OCI-LY3 (cell line): Measurements from ENCODE around the gene LAPTM5.

Source experiments
- H2AFZ ChIP-seq: fragments of 200-600, 300-600 bp; shearing (Covaris generic); 2 replicates; pipeline ENCODE4 v1.6.0; 2014; ENCODE audit warnings: antibody characterized with exemption, low read depth, low read length
- H3K27ac ChIP-seq: fragments of 200-600, 300-600 bp; sonication (generic); 2 replicates; pipeline ENCODE4 v1.5.1; 2014; ENCODE audit warnings: mild to moderate bottlenecking, low read length, moderate library complexity, mixed read lengths
- H3K27me3 ChIP-seq: fragments of 200-600, 300-600 bp; sonication (generic); 2 replicates; pipeline ENCODE4 v1.6.1; 2014; ENCODE audit warnings: low read depth, low read length, mixed read lengths
- H3K36me3 ChIP-seq: fragments of 200-600, 300-600 bp; sonication (generic); replicated peaks from 2 replicates; pipeline ENCODE3; 2014; ENCODE audit warnings: low read depth, low read length, mixed read lengths
- H3K4me1 ChIP-seq: fragments of 300-600, 200-600 bp; sonication (generic); 2 replicates; pipeline ENCODE4 v1.6.1; 2014; ENCODE audit warnings: low read length, mixed read lengths
- H3K4me2 ChIP-seq: fragments of 200-600, 300-600 bp; sonication (generic); 2 replicates; pipeline ENCODE4 v1.6.1; 2014; ENCODE audit warnings: low read length, mixed read lengths
- H3K4me3 ChIP-seq: fragments of 300-600, 200-600 bp; sonication (generic); 2 replicates; pipeline ENCODE4 v1.5.1; 2014; ENCODE audit warnings: antibody characterized with exemption, mild to moderate bottlenecking, low read length, moderate library complexity
- H3K79me2 ChIP-seq: fragments of 300-600, 200-600 bp; shearing (Covaris generic); 2 replicates; pipeline ENCODE4 v1.6.1; 2014; ENCODE audit warnings: mild to moderate bottlenecking, low read length, mixed read lengths
- H3K9ac ChIP-seq: fragments of 300-600, 200-600 bp; shearing (Covaris generic); 2 replicates; pipeline ENCODE4 v1.6.0; 2014; ENCODE audit warnings: mild to moderate bottlenecking, low read length, moderate library complexity
- H3K9me3 ChIP-seq: fragments of 200-600, 300-600 bp; shearing (Covaris generic); 2 replicates; pipeline ENCODE4 v1.6.1; 2014; ENCODE audit warnings: low read length, mixed read lengths; ENCODE audit not compliant: insufficient read depth
- H4K20me1 ChIP-seq: fragments of 200-600, 300-600 bp; sonication (generic); 2 replicates; pipeline ENCODE4 v1.6.1; 2016; ENCODE audit warnings: low read length, mixed read lengths; ENCODE audit not compliant: insufficient read depth
- CTCF ChIP-seq: fragments of 200-600, 300-600 bp; sonication (generic); IDR thresholded peaks from 2 replicates; pipeline ENCODE4 v1.5.1; 2014; ENCODE audit warnings: antibody characterized with exemption, low read length, low read depth
- EZH2phosphoT487 ChIP-seq: fragments of 200-600 bp; shearing (Covaris generic); IDR thresholded peaks from 2 replicates; pipeline ENCODE4 v1.6.1; 2018; ENCODE audit warnings: antibody characterized with exemption, mixed run types, low read depth

LAPTM5 gene

GRCh38 chr1:30782361-30783255 is 25.0 kb upstream of the LAPTM5 start:
- H3K9ac ChIP-seq = peak overlapping the region; percentile 61
- TF ChIP-seq CTCF (peak; percentile 46), EZH2phosphoT487 (no peak)

GRCh38 chr1:30781906-30782305 is 24.3 kb upstream of the LAPTM5 start:
- Histone ChIP-seq H3K27me3 (peaks cover 5% of the 10 kb centered on the region; the same call in 1 of the 2 replicates), H3K9ac (no peak overlapping the region), H3K4me2 (no peak overlapping the region), H3K79me2 (no peaks in the 10 kb centered on the region), H3K27ac (no peak overlapping the region), H4K20me1 (no peaks in the 10 kb centered on the region), H2AFZ (no peak overlapping the region), H3K36me3 (no peaks in the 10 kb centered on the region), H3K4me1 (peaks cover 56% of the 10 kb centered on the region), H3K4me3 (no peak overlapping the region), H3K9me3 (no peaks in the 10 kb centered on the region)
- TF ChIP-seq EZH2phosphoT487 (no peak), CTCF (no peak)

More at GRCh38 chr1:30782361-30783255, 25.0 kb upstream of the LAPTM5 start:
- H3K4me2 ChIP-seq = peak overlapping the region; percentile 98
- H3K27ac ChIP-seq = peak overlapping the region; percentile 20; the same call in 1 of the 2 replicates
- H3K4me1 ChIP-seq = peaks cover 51% of the 10 kb centered on the region
- peaks cover 5% of the 10 kb centered on the region; the same call in 1 of the 2 replicates for H3K27me3 ChIP-seq
- H3K9me3 ChIP-seq = no peaks in the 10 kb centered on the region
- no peaks in the 10 kb centered on the region for H4K20me1 ChIP-seq
- peak overlapping the region; percentile 90; the same call in 1 of the 2 replicates for H2AFZ ChIP-seq
- no peaks in the 10 kb centered on the region for H3K79me2 ChIP-seq
- no peaks in the 10 kb centered on the region for H3K36me3 ChIP-seq
- H3K4me3 ChIP-seq = peak overlapping the region; percentile 73

GRCh38 chr1:30780409-30780808 is 22.8 kb upstream of the LAPTM5 start:
- Histone ChIP-seq H3K27me3 (peaks cover 5% of the 10 kb centered on the region; the same call in 1 of the 2 replicates), H3K27ac (no peak overlapping the region), H2AFZ (no peak overlapping the region), H3K4me2 (peak overlapping the region; percentile 76), H3K9ac (no peak overlapping the region), H3K36me3 (no peaks in the 10 kb centered on the region), H3K79me2 (no peaks in the 10 kb centered on the region), H3K4me1 (peaks cover 51% of the 10 kb centered on the region), H3K4me3 (peak overlapping the region; percentile 33), H4K20me1 (no peaks in the 10 kb centered on the region), H3K9me3 (no peaks in the 10 kb centered on the region)
- TF ChIP-seq EZH2phosphoT487 = no peak
- no peak for TF ChIP-seq CTCF

- peak overlapping the region; percentile 76 for H3K4me2 ChIP-seq
- H3K9me3 ChIP-seq = no peaks in the 10 kb centered on the region
- no peak overlapping the region; the same call in 1 of the 2 replicates for H3K9ac ChIP-seq
- H4K20me1 ChIP-seq = no peaks in the 10 kb centered on the region
- TF ChIP-seq EZH2phosphoT487 = no peak
- TF ChIP-seq CTCF = peak; percentile 75
- H3K36me3 ChIP-seq = no peaks in the 10 kb centered on the region
- H3K79me2 ChIP-seq = no peaks in the 10 kb centered on the region
- H3K4me3 ChIP-seq = peak overlapping the region; percentile 53
- peaks cover 5% of the 10 kb centered on the region; the same call in 1 of the 2 replicates for H3K27me3 ChIP-seq
- 0 out of 2 replicates have a peak overlapping the region, but pooled peaks have one; percentile 24 for H2AFZ ChIP-seq
- no peak overlapping the region for H3K27ac ChIP-seq
- peaks cover 51% of the 10 kb centered on the region for H3K4me1 ChIP-seq
Measured at GRCh38 chr1:30779294-30780071, 21.9 kb upstream of the LAPTM5 start.
